Lower leg skin (tissue), 3 donors: Measurements from ENCODE around the gene COL19A1.

ENCODE experiments used
- POLR2A ChIP-seq, 2 donors: fragments of 450-650 bp; IDR thresholded peaks; one replicate each; pipeline ENCODE4 v1.6.1; 2016 to 2017; ENCODE audit warnings: antibody characterized with exemption in 2 of 2, mild to moderate bottlenecking in 1 of 2, moderate library complexity in 1 of 2
- TF ChIP-seq, protein P1 (sequence below), 3 donors: fragments of 450-650 bp; IDR thresholded peaks; one replicate each; pipeline ENCODE4 v1.5.1; 2016; ENCODE audit warnings: antibody characterized with exemption in 3 of 3, mild to moderate bottlenecking in 3 of 3, moderate library complexity in 2 of 3

DNA sequence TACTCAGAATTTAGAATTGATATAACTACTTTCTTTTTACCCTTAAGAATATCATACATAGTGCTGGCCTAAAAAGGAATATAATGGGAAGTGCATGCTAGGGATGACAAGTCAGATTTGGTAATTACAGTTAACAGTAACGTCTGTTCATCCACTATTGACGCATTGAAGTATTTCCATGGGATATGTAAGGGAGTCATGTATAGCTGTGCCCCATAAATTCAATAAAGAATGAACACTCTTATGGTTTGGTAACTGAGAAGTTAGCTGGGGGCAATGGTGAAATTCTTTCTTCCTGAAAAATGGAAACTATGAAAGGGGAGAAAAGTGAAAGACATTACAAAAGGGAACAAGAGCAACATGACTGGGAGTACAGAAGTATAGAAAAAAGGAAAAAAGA lies 2.6 kb upstream of the COL19A1 start:
- TF ChIP-seq, protein P1, sequence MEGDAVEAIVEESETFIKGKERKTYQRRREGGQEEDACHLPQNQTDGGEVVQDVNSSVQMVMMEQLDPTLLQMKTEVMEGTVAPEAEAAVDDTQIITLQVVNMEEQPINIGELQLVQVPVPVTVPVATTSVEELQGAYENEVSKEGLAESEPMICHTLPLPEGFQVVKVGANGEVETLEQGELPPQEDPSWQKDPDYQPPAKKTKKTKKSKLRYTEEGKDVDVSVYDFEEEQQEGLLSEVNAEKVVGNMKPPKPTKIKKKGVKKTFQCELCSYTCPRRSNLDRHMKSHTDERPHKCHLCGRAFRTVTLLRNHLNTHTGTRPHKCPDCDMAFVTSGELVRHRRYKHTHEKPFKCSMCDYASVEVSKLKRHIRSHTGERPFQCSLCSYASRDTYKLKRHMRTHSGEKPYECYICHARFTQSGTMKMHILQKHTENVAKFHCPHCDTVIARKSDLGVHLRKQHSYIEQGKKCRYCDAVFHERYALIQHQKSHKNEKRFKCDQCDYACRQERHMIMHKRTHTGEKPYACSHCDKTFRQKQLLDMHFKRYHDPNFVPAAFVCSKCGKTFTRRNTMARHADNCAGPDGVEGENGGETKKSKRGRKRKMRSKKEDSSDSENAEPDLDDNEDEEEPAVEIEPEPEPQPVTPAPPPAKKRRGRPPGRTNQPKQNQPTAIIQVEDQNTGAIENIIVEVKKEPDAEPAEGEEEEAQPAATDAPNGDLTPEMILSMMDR (IDR thresholded peaks at IDR 0.05) = no peak
- TF ChIP-seq POLR2A (IDR thresholded peaks at IDR 0.05) = no peak
